Endothelial cell of umbilical vein (primary cell): ENCODE data around the gene RIMS4. TPM values are rescaled to one million over a fixed set of nuclear protein-coding genes. Genes with fewer than 3 reads are reported as not detected.

Source experiments
- BruUV-seq: library from RNA; stranded (reverse); fragments of 400-500 nt; replicated peaks from 2 replicates; lab custom pipeline; 2021; lab: Mats Ljungman, UMichigan
- CTCF ChIA-PET: fragments of 300-600, 350-600 bp; sonication (Branson Sonifier 250); formaldehyde crosslinking; loops from one replicate; lab custom pipeline; 2021; ENCODE audit warnings: antibody characterized with exemption, inconsistent platforms; lab: Charles Lee
- POLR2A ChIA-PET: fragments of 300-600, 350-600 bp; sonication (Branson Sonifier 250); formaldehyde crosslinking; loops from one replicate; lab custom pipeline; 2021; ENCODE audit warnings: antibody characterized with exemption, inconsistent platforms; lab: Charles Lee
- DNase-seq: peaks from one replicate; pipeline ENCODE4 v3.0.0-alpha.2; 2011; ENCODE audit warnings: low read depth, low spot score
- FAIRE-seq: peaks from 2 replicates; lab custom pipeline; 2011; peaks lifted over from hg19 to GRCh38; lab: Jason Lieb, UNC
- H2AFZ ChIP-seq: 2 replicates; pipeline ENCODE4 v1.6.0; 2012; ENCODE audit warnings: low read depth, low read length, control low read depth, inconsistent platforms
- H3K27ac ChIP-seq: 2 replicates; pipeline ENCODE4 v1.5.1; 2011; ENCODE audit warnings: low read depth, mild to moderate bottlenecking, control low read depth, low read length, moderate library complexity; ENCODE audit not compliant: insufficient read depth
- H3K27me3 ChIP-seq, 2 experiments: 2 replicates each; pipeline versions ENCODE4 v1.6.0 to v1.6.1; 2011; ENCODE audit warnings: low read length in 2 of 2, mixed read lengths in 1 of 2; ENCODE audit not compliant: control insufficient read depth in 2 of 2, insufficient read depth in 2 of 2
- H3K36me3 ChIP-seq, 2 experiments: 2 replicates in 1 of 2; 3 replicates in 1 of 2; pipeline ENCODE4 v1.5.1; 2011; ENCODE audit warnings: low read length in 2 of 2, mild to moderate bottlenecking in 1 of 2, moderate library complexity in 1 of 2; ENCODE audit not compliant: control insufficient read depth in 2 of 2, insufficient read depth in 2 of 2; ENCODE audit errors: extremely low read depth in 1 of 2
- H3K4me1 ChIP-seq: 3 replicates; pipeline ENCODE4 v1.5.1; 2011; ENCODE audit warnings: mild to moderate bottlenecking, low read length; ENCODE audit not compliant: control insufficient read depth, insufficient read depth; ENCODE audit errors: extremely low read depth
- H3K4me2 ChIP-seq: 2 replicates; pipeline ENCODE4 v1.6.1; 2011; ENCODE audit warnings: low read length, control low read depth, mixed read lengths; ENCODE audit not compliant: insufficient read depth
- H3K4me3 ChIP-seq, 3 experiments: fragments of 200-600 bp in 1 of 3; sonication (generic), shearing (Covaris generic) in 1 of 3; replicated peaks in 1 of 3; 2 replicates each; pipeline ENCODE4 v1.5.1; 2011 to 2016; ENCODE audit warnings: control low read depth in 3 of 3, low read length in 3 of 3, mild to moderate bottlenecking in 2 of 3, inconsistent platforms in 1 of 3, low read depth in 1 of 3, moderate library complexity in 1 of 3; ENCODE audit not compliant: insufficient read depth in 1 of 3
- H3K79me2 ChIP-seq: 2 replicates; pipeline ENCODE4 v1.6.0; 2012; ENCODE audit warnings: low read length, inconsistent platforms; ENCODE audit not compliant: control insufficient read depth, insufficient read depth
- H3K9ac ChIP-seq: replicated peaks from 2 replicates; pipeline ENCODE3; 2011; ENCODE audit warnings: low read length, control low read depth; ENCODE audit not compliant: insufficient read depth; ENCODE audit errors: extremely low read depth
- H3K9me1 ChIP-seq: replicated peaks from 3 replicates; pipeline ENCODE4 v1.6.0; 2011; ENCODE audit warnings: mild to moderate bottlenecking, low read length; ENCODE audit not compliant: control insufficient read depth, insufficient read depth; ENCODE audit errors: extremely low read depth
- H3K9me3 ChIP-seq: replicated peaks from 2 replicates; pipeline ENCODE4 v1.5.1; 2012; ENCODE audit warnings: low read length, inconsistent platforms; ENCODE audit not compliant: control insufficient read depth, insufficient read depth
- H4K20me1 ChIP-seq: replicated peaks from 2 replicates; pipeline ENCODE3; 2011; ENCODE audit warnings: mild to moderate bottlenecking, low read length; ENCODE audit not compliant: control insufficient read depth, insufficient read depth; ENCODE audit errors: extremely low read depth
- EZH2 ChIP-seq: IDR thresholded peaks from 2 replicates; pipeline ENCODE4 v1.6.1; 2012; ENCODE audit warnings: borderline replicate concordance, low read depth, mild to moderate bottlenecking, moderate library complexity, low read length, inconsistent platforms; ENCODE audit not compliant: severe bottlenecking
- FOS ChIP-seq: IDR thresholded peaks from 2 replicates; pipeline ENCODE4 v1.6.1; 2011; ENCODE audit warnings: mild to moderate bottlenecking, low read length, moderate library complexity, borderline replicate concordance; ENCODE audit not compliant: insufficient read depth
- JUN ChIP-seq: IDR thresholded peaks from 2 replicates; pipeline ENCODE4 v1.6.1; 2011; ENCODE audit warnings: borderline replicate concordance, low read depth; ENCODE audit not compliant: insufficient read length, insufficient read depth
- MYC ChIP-seq: IDR thresholded peaks from one replicate; pipeline ENCODE4 v1.6.1; 2011; ENCODE audit warnings: mild to moderate bottlenecking, low read depth, low read length
- POLR2A ChIP-seq: IDR thresholded peaks from 2 replicates; pipeline ENCODE4 v1.6.1; 2012; ENCODE audit warnings: low read depth, mild to moderate bottlenecking, control low read depth, low read length
- POLR2AphosphoS5 ChIP-seq: IDR thresholded peaks from 2 replicates; pipeline ENCODE4 v1.6.1; 2012; ENCODE audit warnings: low read depth, mild to moderate bottlenecking, control low read depth, low read length, moderate library complexity; ENCODE audit not compliant: insufficient read depth
- dilution Hi-C: fragments of 300-500 bp; cut with MboI; formaldehyde crosslinking; loops from one replicate; pipeline ENCODE4 v1.15.0; 2019; ENCODE audit warnings: low sequenced_read_pairs; ENCODE audit not compliant: extremely low pct_ligation_motif_present
- intact Hi-C: fragments of 100-400 bp; cut with micrococcal nuclease; formaldehyde crosslinking; loops from one replicate; pipeline ENCODE4 v1.10.0; 2022
- polyA plus RNA-seq, 4 experiments: library from polyadenylated mRNA; depleted of rRNA in 3 of 4; stranded (reverse) in 3 of 4; unstranded in 1 of 4; fragments of >200 nt; gene quantifications; 2 replicates each; pipeline versions ENCODE4 v1.2.1 to v1.2.3, GENCODE V29; 2011 to 2012; ENCODE audit warnings: missing spikeins in 1 of 4
- total RNA-seq: library from RNA; stranded (reverse); gene quantifications from 2 replicates; pipeline ENCODE4 v1.2.3, GENCODE V29; 2021
- TF ChIP-seq, protein P1 (sequence below), 2 donors: IDR thresholded peaks; 1 replicate in 1 of 2; 2 replicates in 1 of 2; pipeline ENCODE4 v1.5.1; 2011; ENCODE audit warnings: low read length in 2 of 2, mild to moderate bottlenecking in 2 of 2, moderate library complexity in 2 of 2, control low read depth in 1 of 2, inconsistent platforms in 1 of 2, low read depth in 1 of 2; ENCODE audit not compliant: insufficient read depth in 1 of 2; ENCODE audit errors: extremely low read depth in 1 of 2

Gene RIMS4
- total and polyA plus RNA-seq, 2 donors (not counting 3 experiments of a cell fraction or from before 2014, with no cell fraction given), result not detected

DNA sequence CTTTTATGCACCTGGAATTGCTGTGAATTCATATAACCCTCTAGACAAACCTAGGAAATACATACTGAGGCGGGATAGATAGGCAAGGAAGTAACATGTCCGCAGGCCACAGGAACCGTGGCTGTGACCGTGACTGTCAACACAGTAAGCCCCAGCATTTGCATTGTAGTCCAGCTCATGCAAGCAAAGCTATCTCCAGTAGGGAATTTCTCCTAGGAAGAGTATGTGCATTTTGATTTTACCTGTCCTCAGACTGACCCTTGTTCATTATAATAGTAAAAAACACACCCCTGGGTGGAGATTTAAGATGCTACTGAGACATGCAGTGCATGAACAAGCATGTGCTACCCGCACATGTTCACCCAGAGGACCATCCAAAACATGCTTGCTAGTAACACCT lies 30.5 kb upstream of the RIMS4 start:
- no peaks in the 10 kb centered on the region for H4K20me1 ChIP-seq
- H3K27ac ChIP-seq, result no peak overlapping the region
- ChIA-PET POLR2A (no interaction called here), CTCF (no interaction called here)
- BruUV-seq, result no TSS peak
- no peak overlapping the region for H3K4me2 ChIP-seq
- no peak overlapping the region for H2AFZ ChIP-seq
- peaks cover 2 to 3% of the 10 kb centered on the region in 2 experiments for H3K27me3 ChIP-seq
- dilution Hi-C loops (no loop called here), intact Hi-C loops (no loop called here)
- H3K36me3 ChIP-seq, result no peaks in the 10 kb centered on the region
- TF ChIP-seq, protein P1, sequence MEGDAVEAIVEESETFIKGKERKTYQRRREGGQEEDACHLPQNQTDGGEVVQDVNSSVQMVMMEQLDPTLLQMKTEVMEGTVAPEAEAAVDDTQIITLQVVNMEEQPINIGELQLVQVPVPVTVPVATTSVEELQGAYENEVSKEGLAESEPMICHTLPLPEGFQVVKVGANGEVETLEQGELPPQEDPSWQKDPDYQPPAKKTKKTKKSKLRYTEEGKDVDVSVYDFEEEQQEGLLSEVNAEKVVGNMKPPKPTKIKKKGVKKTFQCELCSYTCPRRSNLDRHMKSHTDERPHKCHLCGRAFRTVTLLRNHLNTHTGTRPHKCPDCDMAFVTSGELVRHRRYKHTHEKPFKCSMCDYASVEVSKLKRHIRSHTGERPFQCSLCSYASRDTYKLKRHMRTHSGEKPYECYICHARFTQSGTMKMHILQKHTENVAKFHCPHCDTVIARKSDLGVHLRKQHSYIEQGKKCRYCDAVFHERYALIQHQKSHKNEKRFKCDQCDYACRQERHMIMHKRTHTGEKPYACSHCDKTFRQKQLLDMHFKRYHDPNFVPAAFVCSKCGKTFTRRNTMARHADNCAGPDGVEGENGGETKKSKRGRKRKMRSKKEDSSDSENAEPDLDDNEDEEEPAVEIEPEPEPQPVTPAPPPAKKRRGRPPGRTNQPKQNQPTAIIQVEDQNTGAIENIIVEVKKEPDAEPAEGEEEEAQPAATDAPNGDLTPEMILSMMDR (IDR thresholded peaks at IDR 0.05; ENCODE audit: extremely low read depth in 1 of 2, insufficient read depth in 1 of 2, low read depth in 1 of 2, low read length in 2 of 2), result no peak
- no peak for TF ChIP-seq EZH2
- FAIRE-seq (no peak), DNase-seq (no peak)
- H3K9me1 ChIP-seq, result no peaks in the 10 kb centered on the region
- no peak overlapping the region for H3K4me3 ChIP-seq
- H3K9me3 ChIP-seq, result no peaks in the 10 kb centered on the region
- H3K79me2 ChIP-seq, result no peaks in the 10 kb centered on the region
- H3K9ac ChIP-seq, result no peak overlapping the region
- no peaks in the 10 kb centered on the region for H3K4me1 ChIP-seq

DNA sequence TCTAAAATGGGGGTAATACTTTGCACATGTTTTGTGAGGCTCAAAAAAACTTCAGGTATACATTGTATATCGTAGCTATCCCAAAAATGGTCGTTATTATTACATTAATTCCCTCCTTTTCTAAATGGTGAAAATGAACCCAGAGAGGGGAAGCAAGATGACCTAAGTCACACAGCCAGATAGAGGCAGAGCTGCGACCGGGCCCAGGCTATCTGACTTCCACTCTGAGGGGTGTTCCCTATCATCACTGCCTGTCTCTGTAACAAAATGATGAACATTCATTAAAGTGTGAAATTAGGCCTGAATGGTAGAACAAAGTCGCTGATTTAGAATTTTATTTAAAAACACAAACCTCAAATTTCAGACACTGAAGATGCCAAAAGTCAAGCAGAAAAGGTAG lies 29.1 kb upstream of the RIMS4 start:
- dilution Hi-C loops, result loop anchor here (5.0 kb wide), 1 partner anchor 82 kb away; no protein-coding TSS in a partner anchor
- intact Hi-C loops, result no loop called here
- H2AFZ ChIP-seq, result no peak overlapping the region
- no peaks in the 10 kb centered on the region for H3K9me3 ChIP-seq
- TF ChIP-seq JUN (no peak), POLR2A (no peak), FOS (no peak), POLR2AphosphoS5 (no peak), MYC (no peak)
- TF ChIP-seq, protein P1 (IDR thresholded peaks at IDR 0.05; ENCODE audit: extremely low read depth in 1 of 2, insufficient read depth in 1 of 2, low read depth in 1 of 2, low read length in 2 of 2), result no peak
- no TSS peak for BruUV-seq
- no peak overlapping the region for H3K4me3 ChIP-seq
- ChIA-PET CTCF (interaction anchor here (0.5 kb wide), 1 partner anchor 453 kb away, joined by 4 read pairs; no protein-coding TSS in a partner anchor), POLR2A (no interaction called here)
- no peak overlapping the region for H3K27ac ChIP-seq
- peaks cover 2 to 3% of the 10 kb centered on the region in 2 experiments for H3K27me3 ChIP-seq
- H3K79me2 ChIP-seq, result no peaks in the 10 kb centered on the region
- FAIRE-seq (no peak), DNase-seq (no peak)
- no peak overlapping the region for H3K4me2 ChIP-seq
- no peaks in the 10 kb centered on the region for H3K9me1 ChIP-seq
- H3K36me3 ChIP-seq, result no peaks in the 10 kb centered on the region
- H3K4me1 ChIP-seq, result no peaks in the 10 kb centered on the region
- no peaks in the 10 kb centered on the region for H4K20me1 ChIP-seq
- no peak overlapping the region for H3K9ac ChIP-seq
